GM20431 (cell line): ENCODE data around the gene VCL.
"Not testable (repeated sequence)": the region's sequence is repeated elsewhere in the genome, so short reads cannot be mapped to it uniquely, and the experiment has no call there.

ENCODE experiments used
- in situ Hi-C: fragments of 300-500 bp; cut with MseI, MboI; formaldehyde crosslinking; loops from one replicate; pipeline ENCODE4 v1.15.0; 2020; ENCODE audit warnings: low sequenced_read_pairs; ENCODE audit not compliant: unreplicated experiment

VCL gene

GRCh38 chr10:73997787-73998622 lies at the start of gene VCL:
TSS of gene VCL (plus strand) at chr10:73998116. CDS start at chr10:73998208, 92 bp downstream.
- in situ Hi-C loops, result no loop called here

GRCh38 chr10:73948947-73949633 lies 48.8 kb upstream of the VCL start:
- in situ Hi-C loops, result no loop called here

DNA sequence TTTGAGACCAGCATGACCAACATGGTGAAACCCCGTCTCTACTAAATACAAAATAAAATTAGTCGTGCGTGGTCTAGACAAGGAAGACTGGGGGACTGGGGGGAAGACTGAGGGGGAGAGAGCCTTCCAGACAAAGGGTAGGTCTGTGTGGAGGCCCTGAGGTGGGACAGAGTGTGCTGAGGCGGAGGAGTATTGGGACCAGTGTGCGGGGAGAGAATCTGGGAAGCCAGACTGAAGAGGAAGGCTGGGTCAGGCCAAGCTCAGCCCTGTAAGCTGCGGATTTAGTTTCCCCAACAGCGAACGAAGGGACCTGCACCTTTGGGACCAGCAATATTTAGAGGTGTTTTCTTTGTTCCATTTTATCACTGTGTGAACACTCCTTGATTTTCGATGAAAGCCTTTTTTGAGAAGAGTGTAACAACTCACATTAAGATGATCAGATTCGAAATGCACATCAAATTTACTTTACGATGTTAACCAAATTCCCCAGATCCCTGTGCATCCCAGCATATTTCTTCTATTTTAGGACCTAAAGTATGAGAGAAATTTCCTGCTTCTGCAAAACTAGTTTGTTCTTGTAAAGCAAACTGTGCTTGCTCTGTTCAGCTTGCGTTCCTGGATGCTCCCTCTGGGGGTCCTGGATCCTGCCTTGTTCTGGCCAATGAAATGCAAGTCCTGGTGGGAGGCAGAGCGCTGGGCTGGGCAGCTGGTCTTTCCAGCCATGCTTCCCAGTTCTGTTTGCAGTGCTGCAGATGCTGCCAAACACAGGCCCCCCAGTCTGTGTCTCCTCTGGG lies 47.6 kb upstream of the VCL start:
- in situ Hi-C loops, result no loop called here

DNA sequence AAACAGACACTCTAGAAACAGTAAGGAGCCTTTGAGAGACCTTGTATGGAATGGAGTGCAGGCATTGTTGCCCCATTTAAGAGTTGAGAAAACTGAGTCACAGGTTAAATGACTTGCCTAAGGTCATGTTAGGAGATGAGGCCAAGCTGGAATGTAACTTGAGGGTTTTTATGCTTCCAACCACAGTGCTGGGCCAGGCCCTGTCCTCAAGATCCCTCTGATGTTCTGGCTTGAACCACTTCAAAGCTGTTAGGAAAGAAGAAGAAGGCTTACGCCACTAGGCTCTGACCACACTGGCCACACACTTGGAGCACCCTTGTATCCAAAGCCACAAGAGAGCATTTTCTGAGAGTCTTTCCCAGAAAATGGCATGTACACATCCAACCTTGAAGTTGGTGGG lies 44.3 kb upstream of the VCL start:
- in situ Hi-C loops, result no loop called here

- in situ Hi-C loops, result no loop called here
Observed at GRCh38 chr10:73954737-73955136, 43.2 kb upstream of the VCL start.

GRCh38 chr10:73955719-73956118 lies 42.2 kb upstream of the VCL start:
- in situ Hi-C loops, result no loop called here

GRCh38 chr10:73956476-73957359 lies 41.2 kb upstream of the VCL start:
- in situ Hi-C loops, result no loop called here

- in situ Hi-C loops, result no loop called here
Observed at GRCh38 chr10:73959484-73960243, 38.3 kb upstream of the VCL start.

- in situ Hi-C loops, result no loop called here
Observed at GRCh38 chr10:73962386-73962785, 35.5 kb upstream of the VCL start.

DNA sequence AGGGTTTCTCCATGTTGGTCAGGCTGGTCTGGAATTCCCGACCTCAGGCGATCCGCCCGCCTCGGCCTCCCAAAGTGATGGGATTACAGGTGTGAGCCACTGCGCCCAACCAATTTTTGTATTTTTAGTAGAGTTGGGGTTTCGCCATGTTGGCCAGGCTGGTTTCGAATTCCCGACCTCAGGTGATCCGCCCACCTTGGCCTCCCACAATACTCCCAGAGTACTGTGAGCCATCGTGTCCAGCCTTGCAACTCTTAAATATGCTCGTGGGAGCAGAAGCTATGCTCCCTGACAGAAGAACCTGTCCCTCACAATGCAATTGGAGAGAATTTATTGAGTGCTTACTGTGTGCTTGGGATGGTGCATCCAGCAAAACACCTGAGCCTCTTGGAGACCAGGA lies 34.4 kb upstream of the VCL start:
- in situ Hi-C loops, result not testable (repeated sequence)

DNA sequence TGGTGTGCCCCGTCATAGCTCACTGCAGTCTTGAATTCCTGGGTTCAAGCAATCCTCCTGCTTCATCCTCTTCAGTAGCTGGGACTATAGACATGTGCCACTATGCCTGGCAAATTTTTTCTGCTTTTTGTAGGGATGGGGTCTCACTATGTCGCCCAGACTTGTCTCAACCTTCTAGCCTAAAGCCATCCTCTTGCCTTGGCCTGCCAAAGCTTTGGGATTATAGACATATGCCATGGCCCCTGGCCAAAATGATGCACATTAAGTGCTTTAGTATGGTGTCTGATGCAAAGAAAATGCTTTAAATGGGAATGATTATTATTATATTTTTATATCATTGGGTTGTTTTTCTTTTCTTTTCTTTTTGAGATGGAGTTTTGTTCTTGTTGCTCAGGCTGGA lies 33.2 kb upstream of the VCL start:
- in situ Hi-C loops, result no loop called here

DNA sequence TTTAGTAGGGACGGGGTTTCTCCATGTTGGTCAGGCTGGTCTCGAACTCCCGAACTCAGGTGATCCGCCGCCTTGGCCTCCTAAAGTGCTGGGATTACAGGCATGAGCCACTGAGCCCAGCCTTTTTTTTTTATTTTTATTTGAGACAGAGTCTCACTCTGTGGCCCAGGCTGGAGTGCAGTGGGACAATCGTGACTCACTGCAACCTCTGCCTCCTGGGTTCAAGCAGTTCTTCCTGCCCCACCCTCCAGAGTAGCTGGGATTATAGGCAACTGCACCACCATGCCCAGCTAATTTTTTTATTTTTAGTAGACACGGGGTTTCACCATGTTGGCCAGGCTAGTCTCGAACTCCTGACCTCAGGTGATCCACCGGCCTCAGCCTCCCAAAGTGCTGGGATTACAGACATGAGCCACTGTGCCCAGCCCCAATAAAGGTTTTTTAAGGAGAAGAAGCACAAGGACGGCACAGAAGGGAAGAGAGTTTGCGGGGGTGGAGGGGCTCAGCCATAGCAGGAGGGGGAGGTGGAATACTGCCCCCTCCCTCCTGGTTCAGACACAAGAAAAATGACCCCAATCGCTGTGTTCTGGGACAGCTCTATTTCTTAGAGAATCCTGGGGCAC lies 32.5 kb upstream of the VCL start:
- in situ Hi-C loops, result not testable (repeated sequence)

GRCh38 chr10:73965890-73966768 lies 31.8 kb upstream of the VCL start:
- in situ Hi-C loops, result no loop called here

- in situ Hi-C loops, result no loop called here
Observed at GRCh38 chr10:73967022-73967429, 30.9 kb upstream of the VCL start.

GRCh38 chr10:73967544-73967943 lies 30.4 kb upstream of the VCL start:
- in situ Hi-C loops, result no loop called here

DNA sequence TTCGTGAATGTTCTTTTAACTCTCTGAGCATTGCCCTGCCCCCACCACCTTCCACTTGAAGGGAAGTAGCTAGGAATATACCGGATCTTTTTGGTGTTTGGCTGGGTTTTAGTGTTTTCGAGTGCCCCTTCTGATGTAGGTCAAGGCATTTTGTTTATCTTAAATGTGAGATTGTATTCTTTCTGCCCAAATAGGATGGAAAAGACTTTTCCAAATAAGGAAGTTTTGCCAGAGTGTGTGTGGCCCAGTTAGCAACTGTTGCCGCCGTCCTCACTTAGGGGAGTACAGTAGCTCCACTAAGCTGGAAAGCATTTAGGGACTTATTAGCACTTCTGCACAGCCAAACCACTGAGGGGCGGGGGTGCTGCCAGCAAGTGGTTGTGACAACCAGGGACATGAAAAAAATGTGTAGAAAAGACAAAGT lies 29.8 kb upstream of the VCL start:
- in situ Hi-C loops, result no loop called here

GRCh38 chr10:73969224-73969841 lies 28.6 kb upstream of the VCL start:
- in situ Hi-C loops, result no loop called here
